CD4-positive, alpha-beta T cell treated with Interleukin-1 beta for 1 hour (primary cell): ENCODE results near the gene LRPAP1.

Experiments
- DNase-seq, 2 donors: peaks; one replicate each; pipeline ENCODE4 v3.0.0-alpha.2; 2020 to 2022

LRPAP1 gene

GRCh38 chr4:3531318-3531878 lies 824 bp downstream of the LRPAP1 start:
- no peak for DNase-seq

GRCh38 chr4:3530663-3531254 lies 1.5 kb downstream of the LRPAP1 start:
- DNase-seq: no peak

- DNase-seq: no peak
Measured at GRCh38 chr4:3530051-3530450, 2.2 kb downstream of the LRPAP1 start.

- DNase-seq: peak in 1 of 2 donors; percentile 53
Measured at GRCh38 chr4:3529363-3529762, 2.9 kb downstream of the LRPAP1 start.

GRCh38 chr4:3527914-3528876 lies 4.0 kb downstream of the LRPAP1 start:
- no peak for DNase-seq

- DNase-seq: no peak
Measured at GRCh38 chr4:3527101-3527913, 4.9 kb downstream of the LRPAP1 start.

GRCh38 chr4:3526456-3526855 lies 5.8 kb downstream of the LRPAP1 start:
- DNase-seq: no peak

- DNase-seq: no peak
Measured at GRCh38 chr4:3525532-3526430, 6.4 kb downstream of the LRPAP1 start.

GRCh38 chr4:3524920-3525319 lies 7.3 kb downstream of the LRPAP1 start:
- no peak for DNase-seq

GRCh38 chr4:3524349-3524748 lies 7.9 kb downstream of the LRPAP1 start:
- no peak for DNase-seq

GRCh38 chr4:3523628-3524221 lies 8.5 kb downstream of the LRPAP1 start:
- no peak for DNase-seq

GRCh38 chr4:3523146-3523627 lies 9.0 kb downstream of the LRPAP1 start:
- no peak for DNase-seq

- DNase-seq: no peak
Measured at GRCh38 chr4:3522651-3523050, 9.6 kb downstream of the LRPAP1 start.

- no peak for DNase-seq
Measured at GRCh38 chr4:3522326-3522640, 9.9 kb downstream of the LRPAP1 start.

GRCh38 chr4:3521621-3522325 lies 10.4 kb downstream of the LRPAP1 start:
- no peak for DNase-seq

- peak in 1 of 2 donors; percentile 0 for DNase-seq
Measured at GRCh38 chr4:3520796-3521600, 11.2 kb downstream of the LRPAP1 start.

- DNase-seq: peak in 1 of 2 donors; percentile 0
Measured at GRCh38 chr4:3520276-3520675, 11.9 kb downstream of the LRPAP1 start.

- peak in 1 of 2 donors; percentile 0 for DNase-seq
Measured at GRCh38 chr4:3519468-3520264, 12.6 kb downstream of the LRPAP1 start.

- DNase-seq: no peak
Measured at GRCh38 chr4:3518941-3519340, 13.3 kb downstream of the LRPAP1 start.
